ENCODE results near the gene TSGA10.

- TF ChIP-seq GLIS2 (tag by site-specific recombination; IDR thresholded peaks at IDR 0.05) (no peak), CTCF (tag by site-specific recombination; IDR thresholded peaks at IDR 0.05) (no peak), ZNF530 (tag by site-specific recombination; IDR thresholded peaks at IDR 0.05; ENCODE audit: low read depth) (no peak)
These were observed 32.3 kb upstream of the TSGA10 start for GRCh38 chr2:99187011-99187410.
